IMR-90 (cell line): Measurements from ENCODE around the gene COX11.

Experiments used
- BHLHE40 ChIP-seq: fragments of 150-350 bp; IDR thresholded peaks from 2 replicates; pipeline ENCODE4 v1.6.1; 2016; ENCODE audit warnings: mild to moderate bottlenecking, low read depth, low read length
- CEBPB ChIP-seq: IDR thresholded peaks from 2 replicates; pipeline ENCODE4 v1.6.1; 2012; ENCODE audit warnings: low read depth, low read length, improper control_type of control experiment
- CHD1 ChIP-seq: IDR thresholded peaks from 2 replicates; pipeline ENCODE4 v1.6.1; 2012; ENCODE audit warnings: low read depth, low read length, improper control_type of control experiment
- FOS ChIP-seq: fragments of 150-350 bp; IDR thresholded peaks from 2 replicates; pipeline ENCODE4 v1.6.1; 2016; ENCODE audit warnings: low read depth, low read length
- MAFK ChIP-seq: IDR thresholded peaks from 2 replicates; pipeline ENCODE4 v1.6.1; 2012; ENCODE audit warnings: low read depth, low read length, improper control_type of control experiment
- MAZ ChIP-seq: IDR thresholded peaks from 2 replicates; pipeline ENCODE4 v1.6.1; 2012; ENCODE audit warnings: low read depth, mild to moderate bottlenecking, low read length, improper control_type of control experiment, moderate library complexity, borderline replicate concordance
- MXI1 ChIP-seq: IDR thresholded peaks from 2 replicates; pipeline ENCODE4 v1.6.1; 2012; ENCODE audit warnings: low read depth, mild to moderate bottlenecking, low read length, moderate library complexity, borderline replicate concordance
- POLR2A ChIP-seq: IDR thresholded peaks from 2 replicates; pipeline ENCODE4 v1.6.1; 2012; ENCODE audit warnings: mild to moderate bottlenecking, low read depth, low read length
- RAD21 ChIP-seq: IDR thresholded peaks from 2 replicates; pipeline ENCODE4 v1.6.1; 2012; ENCODE audit warnings: low read length, improper control_type of control experiment
- SMC3 ChIP-seq: fragments of 150-350 bp; IDR thresholded peaks from 2 replicates; pipeline ENCODE4 v1.6.1; 2016; ENCODE audit warnings: low read depth, mild to moderate bottlenecking, antibody characterized with exemption, low read length, moderate library complexity
- TF ChIP-seq, protein P1 (sequence below): conservative IDR thresholded peaks from 2 replicates; pipeline ENCODE4 v1.5.1; 2012; ENCODE audit warnings: mild to moderate bottlenecking, low read depth, low read length, improper control_type of control experiment
- TF ChIP-seq, protein P2 (sequence below): fragments of 150-350 bp; IDR thresholded peaks from 2 replicates; pipeline ENCODE4 v1.6.1; 2016; ENCODE audit warnings: low read depth, mild to moderate bottlenecking, low read length, moderate library complexity, borderline replicate concordance
- TF ChIP-seq, protein P3 (sequence below): fragments of 150-350 bp; IDR thresholded peaks from 2 replicates; pipeline ENCODE4 v1.6.1; 2017; ENCODE audit warnings: mild to moderate bottlenecking, antibody characterized with exemption, low read length, low read depth

DNA sequence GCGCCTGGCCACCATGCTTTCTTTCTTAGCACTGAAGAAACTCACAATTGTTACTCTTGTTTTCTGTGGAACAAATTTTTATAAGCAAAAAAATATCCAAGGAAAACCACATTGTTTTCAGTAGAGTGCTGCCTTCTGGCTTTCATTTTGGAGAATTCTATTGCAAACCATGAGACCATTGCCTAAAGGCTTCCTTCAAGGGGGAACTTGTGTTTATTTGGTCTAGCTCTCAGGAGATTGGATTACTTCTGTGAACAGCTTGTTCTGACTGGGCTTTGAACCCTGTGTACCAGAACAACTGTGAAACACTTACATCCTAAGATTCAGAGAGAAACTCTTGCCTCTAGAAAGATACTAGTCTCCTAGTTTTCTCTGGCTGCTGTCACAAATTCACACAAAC is 35.7 kb downstream of the COX11 start:
- TF ChIP-seq, protein P1, sequence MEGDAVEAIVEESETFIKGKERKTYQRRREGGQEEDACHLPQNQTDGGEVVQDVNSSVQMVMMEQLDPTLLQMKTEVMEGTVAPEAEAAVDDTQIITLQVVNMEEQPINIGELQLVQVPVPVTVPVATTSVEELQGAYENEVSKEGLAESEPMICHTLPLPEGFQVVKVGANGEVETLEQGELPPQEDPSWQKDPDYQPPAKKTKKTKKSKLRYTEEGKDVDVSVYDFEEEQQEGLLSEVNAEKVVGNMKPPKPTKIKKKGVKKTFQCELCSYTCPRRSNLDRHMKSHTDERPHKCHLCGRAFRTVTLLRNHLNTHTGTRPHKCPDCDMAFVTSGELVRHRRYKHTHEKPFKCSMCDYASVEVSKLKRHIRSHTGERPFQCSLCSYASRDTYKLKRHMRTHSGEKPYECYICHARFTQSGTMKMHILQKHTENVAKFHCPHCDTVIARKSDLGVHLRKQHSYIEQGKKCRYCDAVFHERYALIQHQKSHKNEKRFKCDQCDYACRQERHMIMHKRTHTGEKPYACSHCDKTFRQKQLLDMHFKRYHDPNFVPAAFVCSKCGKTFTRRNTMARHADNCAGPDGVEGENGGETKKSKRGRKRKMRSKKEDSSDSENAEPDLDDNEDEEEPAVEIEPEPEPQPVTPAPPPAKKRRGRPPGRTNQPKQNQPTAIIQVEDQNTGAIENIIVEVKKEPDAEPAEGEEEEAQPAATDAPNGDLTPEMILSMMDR, result no peak
- no peak for TF ChIP-seq MXI1
- TF ChIP-seq, protein P2, sequence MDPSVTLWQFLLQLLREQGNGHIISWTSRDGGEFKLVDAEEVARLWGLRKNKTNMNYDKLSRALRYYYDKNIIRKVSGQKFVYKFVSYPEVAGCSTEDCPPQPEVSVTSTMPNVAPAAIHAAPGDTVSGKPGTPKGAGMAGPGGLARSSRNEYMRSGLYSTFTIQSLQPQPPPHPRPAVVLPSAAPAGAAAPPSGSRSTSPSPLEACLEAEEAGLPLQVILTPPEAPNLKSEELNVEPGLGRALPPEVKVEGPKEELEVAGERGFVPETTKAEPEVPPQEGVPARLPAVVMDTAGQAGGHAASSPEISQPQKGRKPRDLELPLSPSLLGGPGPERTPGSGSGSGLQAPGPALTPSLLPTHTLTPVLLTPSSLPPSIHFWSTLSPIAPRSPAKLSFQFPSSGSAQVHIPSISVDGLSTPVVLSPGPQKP, result no peak
- TF ChIP-seq POLR2A, result no peak
- TF ChIP-seq, protein P3, sequence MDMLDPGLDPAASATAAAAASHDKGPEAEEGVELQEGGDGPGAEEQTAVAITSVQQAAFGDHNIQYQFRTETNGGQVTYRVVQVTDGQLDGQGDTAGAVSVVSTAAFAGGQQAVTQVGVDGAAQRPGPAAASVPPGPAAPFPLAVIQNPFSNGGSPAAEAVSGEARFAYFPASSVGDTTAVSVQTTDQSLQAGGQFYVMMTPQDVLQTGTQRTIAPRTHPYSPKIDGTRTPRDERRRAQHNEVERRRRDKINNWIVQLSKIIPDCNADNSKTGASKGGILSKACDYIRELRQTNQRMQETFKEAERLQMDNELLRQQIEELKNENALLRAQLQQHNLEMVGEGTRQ, result no peak
- no peak for TF ChIP-seq MAFK
- TF ChIP-seq SMC3, result no peak
- no peak for TF ChIP-seq FOS
- no peak for TF ChIP-seq RAD21
- TF ChIP-seq CEBPB, result no peak
- TF ChIP-seq CHD1, result no peak
- no peak for TF ChIP-seq BHLHE40
- no peak for TF ChIP-seq MAZ
